GM12865 (cell line): ENCODE measurements around the gene MYH15.

Experiments used
- DNase-seq: peaks from one replicate; pipeline ENCODE4 v3.0.0; 2010; ENCODE audit warnings: low read depth
- H3K4me3 ChIP-seq: 2 replicates; pipeline ENCODE4 v1.5.1; 2011; ENCODE audit warnings: mild to moderate bottlenecking, low read depth, low read length, control low read depth
- CTCF ChIP-seq: IDR thresholded peaks from 2 replicates; pipeline ENCODE4 v1.5.1; 2011; ENCODE audit warnings: low read length, control low read depth, low read depth, inconsistent platforms; ENCODE audit not compliant: insufficient read depth; ENCODE audit errors: missing control alignments

The MYH15 gene

GRCh38 chr3:108334701-108335100, 175.7 kb downstream of the MYH15 start:
- no peak for DNase-seq
- no peak for TF ChIP-seq CTCF
- H3K4me3 ChIP-seq = no peak overlapping the region

DNA sequence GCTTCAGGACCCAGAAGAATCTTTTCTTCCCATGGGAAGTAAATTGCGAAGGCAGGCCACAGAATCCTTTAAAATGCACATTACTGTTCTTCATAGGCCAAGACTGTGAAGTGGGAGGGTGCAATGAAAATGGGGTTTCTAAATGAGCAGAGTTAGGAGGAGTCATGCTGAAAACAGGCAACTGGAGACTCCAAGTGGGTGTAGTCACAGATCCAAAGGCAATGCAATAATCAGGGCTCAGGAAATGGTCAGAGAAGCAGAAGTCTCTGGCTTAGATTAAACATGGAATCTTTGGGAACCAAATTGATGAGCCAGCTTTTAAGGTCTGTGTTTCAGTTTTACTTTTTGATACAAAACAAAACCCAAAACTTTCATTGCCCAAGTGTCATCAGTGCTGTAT, 176.4 kb downstream of the MYH15 start:
- no peak for DNase-seq
- H3K4me3 ChIP-seq = no peak overlapping the region
- no peak for TF ChIP-seq CTCF

- no peak overlapping the region for H3K4me3 ChIP-seq
- TF ChIP-seq CTCF = no peak
- DNase-seq = no peak
Measured at GRCh38 chr3:108331792-108332191, 178.6 kb downstream of the MYH15 start.
